GM12878 (cell line): ENCODE data around the gene XPO1. TPM values are rescaled to one million over a fixed set of nuclear protein-coding genes. Genes with fewer than 3 reads are reported as not detected.

ENCODE experiments used
- DPF2 ChIP-seq: fragments of 450-650 bp; IDR thresholded peaks from 2 replicates; pipeline ENCODE4 v1.6.1; 2017; ENCODE audit warnings: mild to moderate bottlenecking
- GATAD2B ChIP-seq: fragments of 450-650 bp; conservative IDR thresholded peaks from 2 replicates; pipeline ENCODE4 v1.6.1; 2017; ENCODE audit warnings: low read depth, mild to moderate bottlenecking, moderate library complexity
- HDAC2 ChIP-seq: fragments of 200-600 bp; sonication (generic); IDR thresholded peaks from 2 replicates; pipeline ENCODE4 v1.6.1; 2017
- NFIC ChIP-seq: IDR thresholded peaks from 2 replicates; pipeline ENCODE4 v1.6.1; 2012; ENCODE audit warnings: low read depth, mild to moderate bottlenecking, inconsistent platforms, low read length, moderate library complexity
- NR2C1 ChIP-seq: fragments of 450-650 bp; IDR thresholded peaks from 2 replicates; pipeline ENCODE4 v1.6.1; 2017; ENCODE audit warnings: antibody characterized with exemption, mild to moderate bottlenecking, moderate library complexity
- PAX5 ChIP-seq: IDR thresholded peaks from 2 replicates; pipeline ENCODE4 v1.6.1; 2011; ENCODE audit warnings: low read depth, low read length, borderline replicate concordance
- POLR2AphosphoS5 ChIP-seq: IDR thresholded peaks from 2 replicates; pipeline ENCODE4 v1.6.1; 2011; ENCODE audit warnings: mild to moderate bottlenecking, low read length, inconsistent platforms
- POU2F2 ChIP-seq: IDR thresholded peaks from 3 replicates; pipeline ENCODE4 v1.6.1; 2011; ENCODE audit warnings: low read depth, mild to moderate bottlenecking, low read length, borderline replicate concordance
- SRF ChIP-seq, 2 experiments: IDR thresholded peaks; 2 replicates each; pipeline ENCODE4 v1.6.1; 2011; ENCODE audit warnings: low read depth in 2 of 2, low read length in 2 of 2, mild to moderate bottlenecking in 1 of 2, moderate library complexity in 1 of 2
- STAT1 ChIP-seq: fragments of 450-650 bp; conservative IDR thresholded peaks from 2 replicates; pipeline ENCODE4 v1.6.1; 2014; ENCODE audit warnings: antibody characterized with exemption, mild to moderate bottlenecking
- STAT3 ChIP-seq: IDR thresholded peaks from 2 replicates; pipeline ENCODE4 v1.6.1; 2011; ENCODE audit warnings: low read depth, low read length, improper control_type of control experiment
- TARDBP ChIP-seq: IDR thresholded peaks from 2 replicates; pipeline ENCODE4 v1.6.1; 2016; ENCODE audit warnings: borderline replicate concordance
- TBL1XR1 ChIP-seq: IDR thresholded peaks from 2 replicates; pipeline ENCODE4 v1.6.1; 2012; ENCODE audit warnings: low read depth, low read length, improper control_type of control experiment
- polyA plus RNA-seq, 11 experiments: library from polyadenylated mRNA; depleted of rRNA in 4 of 11; unstranded in 6 of 11; stranded (reverse) in 5 of 11; fragments of >200 nt; fragmentation: Nextera tagmentation in 4 of 11; fragmentation: Illumina TruSeq in 1 of 11; extraction: Ambion mirVana in 4 of 11; extraction: Trizol in 1 of 11; gene quantifications; 1 replicate in 1 of 11; 2 replicates in 10 of 11; pipeline versions ENCODE4 v1.2.1 to v1.2.3, GENCODE V29; 2011 to 2016; ENCODE audit warnings: inconsistent platforms in 2 of 11, missing spikeins in 2 of 11, low read depth in 1 of 11
- total RNA-seq, 4 experiments: library from RNA; depleted of rRNA in 3 of 4; stranded (reverse); fragments of >200 nt in 3 of 4; fragmentation: Illumina TruSeq in 1 of 4; extraction: Trizol in 1 of 4; gene quantifications; 2 replicates each; pipeline versions ENCODE4 v1.2.1 to v1.2.3, GENCODE V29; 2013 to 2021
- TF ChIP-seq, protein P1 (sequence below): fragments of 450-650 bp; formaldehyde crosslinking; IDR thresholded peaks from 2 replicates; pipeline ENCODE4 v1.5.0; 2022; ENCODE audit warnings: mild to moderate bottlenecking, missing genetic modification characterization
- TF ChIP-seq, protein P2 (sequence below): fragments of 450-650 bp; IDR thresholded peaks from 2 replicates; pipeline ENCODE4 v1.6.1; 2017; ENCODE audit warnings: mild to moderate bottlenecking, moderate library complexity
- TF ChIP-seq, protein P3 (sequence below): IDR thresholded peaks from 2 replicates; pipeline ENCODE4 v1.6.1; 2011; ENCODE audit warnings: borderline replicate concordance, low read depth, mild to moderate bottlenecking, moderate library complexity, mixed read lengths, low read length; ENCODE audit not compliant: insufficient read depth; ENCODE audit errors: extremely low read length
- TF ChIP-seq, protein P4 (sequence below), 3 experiments: IDR thresholded peaks in 2 of 3; conservative IDR thresholded peaks in 1 of 3; 2 replicates each; pipeline ENCODE4 v1.5.1; 2011; ENCODE audit warnings: low read depth in 3 of 3, low read length in 3 of 3, mild to moderate bottlenecking in 3 of 3, control low read depth in 2 of 3, moderate library complexity in 2 of 3, inconsistent platforms in 1 of 3, mixed read lengths in 1 of 3; ENCODE audit not compliant: control insufficient read depth in 2 of 3, insufficient read depth in 1 of 3; ENCODE audit errors: extremely low read depth in 1 of 3

Gene XPO1
- total and polyA plus RNA-seq, 10 of the 15 experiments (the other 5 are each of a cell fraction or from before 2014, with no cell fraction given): 57.3 to 216 (median 153) TPM

GRCh38 chr2:61470965-61471904 lies 66.9 kb downstream of the XPO1 start, which contains the start of gene USP34 (continued):
- TF ChIP-seq, protein P1, sequence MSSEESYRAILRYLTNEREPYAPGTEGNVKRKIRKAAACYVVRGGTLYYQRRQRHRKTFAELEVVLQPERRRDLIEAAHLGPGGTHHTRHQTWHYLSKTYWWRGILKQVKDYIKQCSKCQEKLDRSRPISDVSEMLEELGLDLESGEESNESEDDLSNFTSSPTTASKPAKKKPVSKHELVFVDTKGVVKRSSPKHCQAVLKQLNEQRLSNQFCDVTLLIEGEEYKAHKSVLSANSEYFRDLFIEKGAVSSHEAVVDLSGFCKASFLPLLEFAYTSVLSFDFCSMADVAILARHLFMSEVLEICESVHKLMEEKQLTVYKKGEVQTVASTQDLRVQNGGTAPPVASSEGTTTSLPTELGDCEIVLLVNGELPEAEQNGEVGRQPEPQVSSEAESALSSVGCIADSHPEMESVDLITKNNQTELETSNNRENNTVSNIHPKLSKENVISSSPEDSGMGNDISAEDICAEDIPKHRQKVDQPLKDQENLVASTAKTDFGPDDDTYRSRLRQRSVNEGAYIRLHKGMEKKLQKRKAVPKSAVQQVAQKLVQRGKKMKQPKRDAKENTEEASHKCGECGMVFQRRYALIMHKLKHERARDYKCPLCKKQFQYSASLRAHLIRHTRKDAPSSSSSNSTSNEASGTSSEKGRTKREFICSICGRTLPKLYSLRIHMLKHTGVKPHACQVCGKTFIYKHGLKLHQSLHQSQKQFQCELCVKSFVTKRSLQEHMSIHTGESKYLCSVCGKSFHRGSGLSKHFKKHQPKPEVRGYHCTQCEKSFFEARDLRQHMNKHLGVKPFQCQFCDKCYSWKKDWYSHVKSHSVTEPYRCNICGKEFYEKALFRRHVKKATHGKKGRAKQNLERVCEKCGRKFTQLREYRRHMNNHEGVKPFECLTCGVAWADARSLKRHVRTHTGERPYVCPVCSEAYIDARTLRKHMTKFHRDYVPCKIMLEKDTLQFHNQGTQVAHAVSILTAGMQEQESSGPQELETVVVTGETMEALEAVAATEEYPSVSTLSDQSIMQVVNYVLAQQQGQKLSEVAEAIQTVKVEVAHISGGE (CRISPR knock-in tag): peak; percentile 30; the same call in 1 of the 2 replicates
- TF ChIP-seq GATAD2B (peak; percentile 92), PAX5 (0 out of 2 replicates have a peak, but pooled peaks have one; percentile 46), NFIC (no peak), STAT1 (0 out of 2 replicates have a peak, but pooled peaks have one; percentile 59), STAT3 (no peak), DPF2 (peak; percentile 65), TARDBP (no peak; the same call in 1 of the 2 replicates), POLR2AphosphoS5 (peak; percentile 88), POU2F2 (peak; percentile 71; the same call in 2 of the 3 replicates), HDAC2 (no peak), TBL1XR1 (0 out of 2 replicates have a peak, but pooled peaks have one; percentile 28), SRF (IDR thresholded peaks at IDR 0.05; ENCODE audit: low read depth in 2 of 2, low read length in 2 of 2) (no peak), NR2C1 (peak; percentile 37; the same call in 1 of the 2 replicates)
- TF ChIP-seq, protein P2, sequence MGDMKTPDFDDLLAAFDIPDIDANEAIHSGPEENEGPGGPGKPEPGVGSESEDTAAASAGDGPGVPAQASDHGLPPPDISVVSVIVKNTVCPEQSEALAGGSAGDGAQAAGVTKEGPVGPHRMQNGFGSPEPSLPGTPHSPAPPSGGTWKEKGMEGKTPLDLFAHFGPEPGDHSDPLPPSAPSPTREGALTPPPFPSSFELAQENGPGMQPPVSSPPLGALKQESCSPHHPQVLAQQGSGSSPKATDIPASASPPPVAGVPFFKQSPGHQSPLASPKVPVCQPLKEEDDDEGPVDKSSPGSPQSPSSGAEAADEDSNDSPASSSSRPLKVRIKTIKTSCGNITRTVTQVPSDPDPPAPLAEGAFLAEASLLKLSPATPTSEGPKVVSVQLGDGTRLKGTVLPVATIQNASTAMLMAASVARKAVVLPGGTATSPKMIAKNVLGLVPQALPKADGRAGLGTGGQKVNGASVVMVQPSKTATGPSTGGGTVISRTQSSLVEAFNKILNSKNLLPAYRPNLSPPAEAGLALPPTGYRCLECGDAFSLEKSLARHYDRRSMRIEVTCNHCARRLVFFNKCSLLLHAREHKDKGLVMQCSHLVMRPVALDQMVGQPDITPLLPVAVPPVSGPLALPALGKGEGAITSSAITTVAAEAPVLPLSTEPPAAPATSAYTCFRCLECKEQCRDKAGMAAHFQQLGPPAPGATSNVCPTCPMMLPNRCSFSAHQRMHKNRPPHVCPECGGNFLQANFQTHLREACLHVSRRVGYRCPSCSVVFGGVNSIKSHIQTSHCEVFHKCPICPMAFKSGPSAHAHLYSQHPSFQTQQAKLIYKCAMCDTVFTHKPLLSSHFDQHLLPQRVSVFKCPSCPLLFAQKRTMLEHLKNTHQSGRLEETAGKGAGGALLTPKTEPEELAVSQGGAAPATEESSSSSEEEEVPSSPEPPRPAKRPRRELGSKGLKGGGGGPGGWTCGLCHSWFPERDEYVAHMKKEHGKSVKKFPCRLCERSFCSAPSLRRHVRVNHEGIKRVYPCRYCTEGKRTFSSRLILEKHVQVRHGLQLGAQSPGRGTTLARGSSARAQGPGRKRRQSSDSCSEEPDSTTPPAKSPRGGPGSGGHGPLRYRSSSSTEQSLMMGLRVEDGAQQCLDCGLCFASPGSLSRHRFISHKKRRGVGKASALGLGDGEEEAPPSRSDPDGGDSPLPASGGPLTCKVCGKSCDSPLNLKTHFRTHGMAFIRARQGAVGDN: no peak
- TF ChIP-seq, protein P3, sequence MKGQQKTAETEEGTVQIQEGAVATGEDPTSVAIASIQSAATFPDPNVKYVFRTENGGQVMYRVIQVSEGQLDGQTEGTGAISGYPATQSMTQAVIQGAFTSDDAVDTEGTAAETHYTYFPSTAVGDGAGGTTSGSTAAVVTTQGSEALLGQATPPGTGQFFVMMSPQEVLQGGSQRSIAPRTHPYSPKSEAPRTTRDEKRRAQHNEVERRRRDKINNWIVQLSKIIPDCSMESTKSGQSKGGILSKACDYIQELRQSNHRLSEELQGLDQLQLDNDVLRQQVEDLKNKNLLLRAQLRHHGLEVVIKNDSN: no peak
- TF ChIP-seq, protein P4, sequence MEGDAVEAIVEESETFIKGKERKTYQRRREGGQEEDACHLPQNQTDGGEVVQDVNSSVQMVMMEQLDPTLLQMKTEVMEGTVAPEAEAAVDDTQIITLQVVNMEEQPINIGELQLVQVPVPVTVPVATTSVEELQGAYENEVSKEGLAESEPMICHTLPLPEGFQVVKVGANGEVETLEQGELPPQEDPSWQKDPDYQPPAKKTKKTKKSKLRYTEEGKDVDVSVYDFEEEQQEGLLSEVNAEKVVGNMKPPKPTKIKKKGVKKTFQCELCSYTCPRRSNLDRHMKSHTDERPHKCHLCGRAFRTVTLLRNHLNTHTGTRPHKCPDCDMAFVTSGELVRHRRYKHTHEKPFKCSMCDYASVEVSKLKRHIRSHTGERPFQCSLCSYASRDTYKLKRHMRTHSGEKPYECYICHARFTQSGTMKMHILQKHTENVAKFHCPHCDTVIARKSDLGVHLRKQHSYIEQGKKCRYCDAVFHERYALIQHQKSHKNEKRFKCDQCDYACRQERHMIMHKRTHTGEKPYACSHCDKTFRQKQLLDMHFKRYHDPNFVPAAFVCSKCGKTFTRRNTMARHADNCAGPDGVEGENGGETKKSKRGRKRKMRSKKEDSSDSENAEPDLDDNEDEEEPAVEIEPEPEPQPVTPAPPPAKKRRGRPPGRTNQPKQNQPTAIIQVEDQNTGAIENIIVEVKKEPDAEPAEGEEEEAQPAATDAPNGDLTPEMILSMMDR (IDR thresholded peaks at IDR 0.05 in 2 of 3, conservative IDR thresholded peaks at IDR 0.05 in 1 of 3; ENCODE audit: control insufficient read depth in 2 of 3, extremely low read depth in 1 of 3, insufficient read depth in 1 of 3, low read depth in 3 of 3, low read length in 3 of 3): no peak
